ENCODE data around the gene ZNHIT2. TPM values are rescaled to one million over a fixed set of nuclear protein-coding genes. Genes with fewer than 3 reads are reported as not detected.
"Not testable (repeated sequence)": the region's sequence is repeated elsewhere in the genome, so short reads cannot be mapped to it uniquely, and the experiment has no call there.

ZNHIT2 gene
- polyA plus RNA-seq, 3 donors: 4.6 to 6.0 (median 5.0) TPM

DNA sequence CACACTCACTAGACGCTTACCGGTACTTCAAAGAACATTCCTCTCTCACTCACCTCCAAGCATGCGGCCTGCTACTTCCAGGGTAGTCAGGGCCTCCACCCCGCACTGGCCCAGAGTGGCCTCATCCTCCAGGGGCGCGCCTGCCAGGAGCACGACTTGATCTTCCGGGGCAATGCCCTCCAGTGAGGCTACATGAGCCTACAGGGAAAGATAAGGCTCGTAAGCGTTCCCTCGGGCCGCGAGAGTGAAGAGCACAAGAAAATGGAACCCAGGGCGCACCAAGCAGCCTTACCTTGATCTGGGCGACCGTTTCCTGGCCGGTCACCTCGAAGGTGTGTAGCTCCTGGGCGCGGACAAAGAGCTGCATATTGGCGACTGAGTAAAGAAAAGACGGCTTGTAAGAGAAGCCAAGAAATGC is 4.0 kb upstream of the ZNHIT2 start:
- DNase-seq (ENCODE audit: low read depth in 3 of 3, low spot score in 2 of 3): no peak

- no peak for DNase-seq (ENCODE audit: low read depth in 3 of 3, low spot score in 2 of 3)
Observed at GRCh38 chr11:65120831-65121230, 3.3 kb upstream of the ZNHIT2 start.

GRCh38 chr11:65119670-65119995 is 2.1 kb upstream of the ZNHIT2 start:
- no peak for DNase-seq (ENCODE audit: low read depth in 3 of 3, low spot score in 2 of 3)

DNA sequence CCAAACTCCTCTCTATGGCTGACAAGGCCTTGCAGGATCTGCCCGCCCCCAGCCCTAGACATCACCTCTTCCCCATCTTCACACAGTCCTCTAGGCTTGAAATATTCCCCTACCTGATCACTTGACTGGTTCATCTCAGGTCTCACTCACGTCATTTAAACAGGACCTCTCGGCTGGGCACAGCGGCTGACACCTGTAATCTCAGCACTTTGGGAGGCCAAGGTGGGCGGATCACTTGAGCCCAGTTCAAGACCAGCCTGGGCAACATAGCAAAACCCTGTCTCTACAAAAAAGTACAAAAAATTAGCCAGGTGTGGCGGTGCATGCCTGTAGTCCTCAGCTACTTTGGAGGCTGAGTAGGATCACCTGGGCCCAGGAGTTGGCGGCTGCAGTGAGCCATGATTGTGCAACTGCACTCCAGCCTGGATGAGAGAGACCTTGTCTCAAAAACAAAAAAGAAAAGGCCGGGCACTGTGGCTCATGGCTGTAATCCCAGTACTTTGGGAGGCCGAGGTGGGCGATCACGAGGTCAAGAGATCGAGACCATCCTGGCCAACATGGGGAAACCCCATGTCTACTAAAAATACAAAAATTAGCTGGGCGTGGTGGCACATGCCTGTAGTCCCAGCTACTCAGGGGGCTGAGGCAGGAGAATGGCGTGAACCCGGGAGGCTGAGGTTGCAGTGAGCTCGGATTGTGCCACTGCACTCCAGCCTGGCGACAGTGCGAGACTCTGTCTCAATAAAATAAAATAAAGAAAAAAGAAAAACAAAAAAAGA is 1.6 kb upstream of the ZNHIT2 start:
- DNase-seq (ENCODE audit: low read depth in 3 of 3, low spot score in 2 of 3): not testable (repeated sequence)

GRCh38 chr11:65118097-65118837 is 766 bp upstream of the ZNHIT2 start:
- no peak for DNase-seq (ENCODE audit: low read depth in 3 of 3, low spot score in 2 of 3)

DNA sequence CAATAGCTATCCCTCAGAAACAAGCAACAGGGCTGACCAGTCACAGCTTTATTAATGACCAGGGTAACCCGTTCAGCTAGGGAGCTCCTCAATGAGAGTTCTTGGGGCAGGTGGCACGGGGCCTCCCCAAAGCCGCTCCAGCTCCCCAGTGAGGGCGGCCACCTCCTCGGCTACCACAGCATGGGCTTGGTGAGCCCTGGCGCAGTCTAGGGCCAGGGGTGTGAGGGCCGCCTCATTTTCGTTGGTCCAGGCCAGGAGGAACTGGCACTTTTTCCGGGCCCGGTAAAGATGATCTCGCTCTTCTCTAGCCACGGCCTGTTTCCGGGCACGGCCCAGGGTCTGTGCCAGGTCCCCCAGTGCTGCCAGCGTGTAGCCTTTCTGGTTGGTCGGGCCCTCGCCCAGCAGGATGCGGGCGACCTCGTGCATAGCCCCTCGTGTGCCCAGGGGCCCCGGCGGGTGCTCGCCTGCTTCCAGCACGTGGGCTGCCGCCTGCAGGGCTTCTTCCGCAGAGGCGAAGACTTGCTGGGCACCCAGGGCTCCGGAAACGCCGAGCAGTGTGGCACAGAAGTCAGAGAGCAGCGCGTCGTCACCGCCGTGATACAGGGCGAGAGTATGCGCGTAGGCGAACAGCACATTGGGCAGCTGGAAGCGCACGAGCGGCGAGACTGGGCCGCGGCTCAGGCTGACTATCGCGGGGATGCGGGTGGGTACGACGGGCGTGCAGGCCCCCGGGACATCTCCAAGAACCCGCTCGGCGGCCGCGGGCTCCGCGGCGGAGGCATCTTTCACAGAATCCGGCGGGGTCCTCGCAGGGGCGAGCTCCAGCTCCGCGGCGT is 913 bp downstream of the ZNHIT2 start:
- DNase-seq (ENCODE audit: low read depth in 3 of 3, low spot score in 2 of 3): no peak

DNA sequence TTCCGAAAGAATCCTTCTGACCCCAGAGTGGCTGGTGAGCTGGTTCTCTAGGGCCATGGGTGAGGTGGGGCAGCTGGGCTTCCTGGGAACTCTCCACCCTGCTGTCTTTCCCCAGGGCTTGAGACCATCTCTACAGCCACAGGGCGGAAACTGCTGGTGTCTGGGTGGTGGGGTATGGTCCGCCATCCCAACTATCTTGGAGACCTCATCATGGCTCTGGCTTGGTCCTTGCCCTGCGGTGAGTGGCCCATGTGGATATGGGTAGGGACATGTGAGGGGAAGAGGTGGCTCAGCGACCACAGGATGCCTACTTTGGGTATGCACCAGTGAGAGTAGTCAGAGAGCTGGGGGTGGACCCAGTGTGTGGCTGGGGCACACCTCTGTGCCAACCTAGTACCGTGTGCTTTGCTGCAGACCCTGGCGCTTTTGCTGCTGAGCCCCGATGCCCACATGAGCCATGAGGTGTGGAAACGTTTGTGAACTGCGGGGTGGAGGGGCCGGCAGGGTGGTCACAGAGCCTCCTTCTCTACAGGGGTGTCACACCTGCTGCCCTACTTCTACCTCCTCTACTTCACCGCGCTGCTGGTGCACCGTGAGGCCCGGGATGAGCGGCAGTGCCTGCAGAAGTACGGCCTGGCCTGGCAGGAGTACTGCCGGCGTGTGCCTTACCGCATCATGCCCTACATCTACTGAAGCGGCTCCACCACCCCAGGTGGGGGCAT is 2.0 kb downstream of the ZNHIT2 start:
- DNase-seq (ENCODE audit: low read depth in 3 of 3, low spot score in 2 of 3): no peak

GRCh38 chr11:65114538-65115171 is 2.8 kb downstream of the ZNHIT2 start:
- DNase-seq (ENCODE audit: low read depth in 3 of 3, low spot score in 2 of 3): no peak

DNA sequence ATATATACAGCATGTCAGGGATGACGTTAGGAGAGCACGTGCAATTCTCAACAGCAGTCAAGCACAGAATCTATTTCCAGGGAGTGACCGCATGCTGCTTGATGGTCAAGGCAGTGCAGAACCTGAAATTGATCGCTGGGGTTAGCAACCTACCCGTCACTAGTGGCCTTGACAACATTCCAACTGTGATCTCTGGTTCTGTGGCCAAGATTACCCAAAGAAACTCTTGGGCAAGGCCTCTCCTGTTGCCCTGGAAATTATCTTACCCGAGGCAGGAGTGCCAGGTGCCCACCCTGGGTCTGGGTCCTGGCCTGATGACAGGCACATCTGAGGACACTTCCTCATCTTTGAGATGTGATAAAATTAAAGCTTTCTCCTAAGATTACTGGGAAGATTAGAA is 3.7 kb downstream of the ZNHIT2 start:
- no peak for DNase-seq (ENCODE audit: low read depth in 3 of 3, low spot score in 2 of 3)

GRCh38 chr11:65113361-65113756 is 4.1 kb downstream of the ZNHIT2 start:
- DNase-seq (ENCODE audit: low read depth in 3 of 3, low spot score in 2 of 3): no peak

- no peak for DNase-seq (ENCODE audit: low read depth in 3 of 3, low spot score in 2 of 3)
Observed at GRCh38 chr11:65112546-65113360, 4.7 kb downstream of the ZNHIT2 start.

DNA sequence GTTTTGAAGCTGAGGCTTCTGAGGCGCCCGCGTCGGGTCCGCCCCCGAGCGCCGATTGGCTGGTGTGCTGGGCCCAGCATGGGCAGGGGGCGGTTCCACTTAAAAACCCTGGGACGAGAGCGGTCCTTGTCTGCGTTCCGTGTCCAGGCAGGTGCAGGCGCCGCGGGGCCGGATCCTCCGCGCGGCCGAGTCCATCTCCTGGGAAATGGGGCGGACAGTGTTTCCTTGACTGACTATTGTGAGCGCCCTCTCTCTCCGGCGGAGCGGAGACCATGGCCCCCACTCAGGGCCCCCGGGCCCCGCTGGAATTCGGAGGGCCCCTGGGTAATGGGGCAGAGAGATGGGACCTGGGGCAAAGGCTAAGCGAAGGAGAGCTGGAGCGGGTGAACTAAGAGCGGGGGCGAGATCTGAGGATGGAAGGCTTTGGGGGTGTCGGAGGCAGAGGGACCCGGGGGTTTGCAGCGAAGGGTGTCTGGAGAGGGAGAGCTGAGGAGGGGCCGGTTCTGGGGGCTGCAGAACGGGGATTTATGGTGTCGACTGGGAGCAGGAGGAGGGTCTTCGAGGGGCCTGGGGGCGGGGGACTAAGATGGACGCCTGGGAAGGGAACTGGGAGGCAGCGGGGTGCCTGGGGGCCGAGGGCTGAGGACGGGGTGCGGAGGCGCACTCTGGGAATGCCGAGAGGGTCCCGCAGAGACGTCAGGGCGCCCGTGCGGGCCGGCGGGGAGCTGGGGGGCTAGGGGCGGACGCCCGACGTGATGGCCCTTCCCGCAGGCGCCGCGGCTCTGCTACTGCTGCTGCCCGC is 5.6 kb downstream of the ZNHIT2 start, which contains the start of gene TM7SF2:
TSS of gene TM7SF2 (plus strand) at position 129 of the 802 bp plus-strand sequence. CDS start at position 273, 144 bp downstream.
- peak in 2 of 3 donors; percentile 83 to 91 for DNase-seq (ENCODE audit: low read depth in 3 of 3, low spot score in 2 of 3)

- no peak for DNase-seq (ENCODE audit: low read depth in 3 of 3, low spot score in 2 of 3)
Observed at GRCh38 chr11:65111159-65111743, 6.2 kb downstream of the ZNHIT2 start.

GRCh38 chr11:65110354-65110861 is 7.1 kb downstream of the ZNHIT2 start:
- peak in 1 of 3 donors; percentile 63 for DNase-seq (ENCODE audit: low read depth in 3 of 3, low spot score in 2 of 3)

DNA sequence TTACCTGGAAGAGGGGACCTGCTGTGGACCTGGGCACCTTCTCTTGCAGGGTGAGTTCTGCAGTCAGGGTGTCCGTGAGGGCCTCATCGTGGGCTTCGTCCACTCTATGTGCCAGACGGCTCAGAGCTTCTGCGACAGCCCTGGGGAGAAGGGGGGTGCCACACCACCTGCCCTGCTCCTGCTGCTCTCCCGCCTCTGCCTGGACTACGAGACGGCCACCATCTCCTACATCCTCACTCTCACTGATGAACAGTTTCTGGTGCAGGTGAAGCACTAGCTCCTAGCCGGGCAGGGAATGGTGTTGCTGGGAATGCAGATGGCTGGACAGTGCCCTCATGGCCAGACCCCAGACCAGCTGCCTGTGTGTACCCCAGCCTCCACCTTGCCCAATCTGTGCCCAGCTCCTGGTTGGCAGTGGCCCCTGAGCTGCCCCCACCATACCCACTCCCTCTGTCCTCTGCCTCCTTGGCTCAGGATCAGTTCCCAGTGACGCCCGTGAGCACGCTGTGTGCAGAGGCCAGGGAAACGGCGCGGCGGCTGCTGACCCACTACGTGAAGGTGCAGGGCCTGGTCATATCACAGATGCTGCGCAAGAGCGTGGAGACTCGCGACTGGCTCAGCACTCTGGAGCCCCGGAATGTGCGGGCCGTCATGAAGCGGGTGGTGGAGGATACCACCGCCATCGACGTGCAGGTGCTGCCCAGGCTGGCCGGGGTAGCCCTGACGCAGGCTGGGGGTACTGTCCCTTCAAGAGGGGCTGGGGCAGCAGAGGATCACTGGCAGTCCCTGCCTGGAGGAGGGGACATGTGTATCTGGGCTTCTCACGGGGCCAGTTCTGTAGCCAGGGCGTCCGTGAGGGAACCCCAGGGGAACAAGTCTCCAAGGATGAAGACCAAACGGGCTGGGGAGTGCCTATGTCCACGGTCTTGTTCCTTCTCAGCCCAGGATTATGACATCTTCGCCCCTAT is 8.0 kb downstream of the ZNHIT2 start:
- no peak for DNase-seq (ENCODE audit: low read depth in 3 of 3, low spot score in 2 of 3)

DNA sequence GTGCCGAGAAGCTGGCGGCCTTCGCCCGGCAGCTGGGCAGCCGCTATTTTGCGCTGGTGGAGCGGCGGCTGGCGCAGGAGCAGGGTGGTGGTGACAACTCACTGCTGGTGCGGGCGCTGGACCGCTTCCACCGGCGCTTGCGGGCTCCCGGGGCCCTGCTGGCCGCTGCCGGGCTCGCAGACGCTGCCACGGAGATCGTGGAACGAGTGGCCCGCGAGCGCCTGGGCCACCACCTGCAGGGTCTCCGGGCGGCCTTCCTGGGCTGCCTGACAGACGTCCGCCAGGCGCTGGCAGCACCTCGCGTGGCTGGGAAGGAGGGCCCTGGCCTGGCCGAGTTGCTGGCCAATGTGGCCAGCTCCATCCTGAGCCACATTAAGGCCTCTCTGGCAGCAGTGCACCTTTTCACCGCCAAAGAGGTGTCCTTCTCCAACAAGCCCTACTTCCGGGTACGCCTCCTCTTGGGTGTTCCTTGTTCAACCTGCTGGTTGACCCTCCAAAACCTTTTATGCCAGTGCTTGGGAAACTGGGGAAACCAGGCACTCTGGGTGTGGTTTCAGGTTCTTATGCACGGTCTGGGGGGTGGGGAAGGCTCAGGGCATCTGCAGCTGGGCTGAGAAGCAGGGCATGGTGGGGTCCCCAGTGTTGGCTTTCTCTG is 8.9 kb downstream of the ZNHIT2 start:
- DNase-seq (ENCODE audit: low read depth in 3 of 3, low spot score in 2 of 3): no peak

Data from right renal cortex interstitium (tissue), 3 donors.